Lower leg skin (tissue), 3 donors: ENCODE measurements around the gene KRT76.

Experiments used
- POLR2A ChIP-seq, 2 donors: fragments of 450-650 bp; IDR thresholded peaks; one replicate each; pipeline ENCODE4 v1.6.1; 2016 to 2017; ENCODE audit warnings: antibody characterized with exemption in 2 of 2, mild to moderate bottlenecking in 1 of 2, moderate library complexity in 1 of 2
- TF ChIP-seq, protein P1 (sequence below), 3 donors: fragments of 450-650 bp; IDR thresholded peaks; one replicate each; pipeline ENCODE4 v1.5.1; 2016; ENCODE audit warnings: antibody characterized with exemption in 3 of 3, mild to moderate bottlenecking in 3 of 3, moderate library complexity in 2 of 3

DNA sequence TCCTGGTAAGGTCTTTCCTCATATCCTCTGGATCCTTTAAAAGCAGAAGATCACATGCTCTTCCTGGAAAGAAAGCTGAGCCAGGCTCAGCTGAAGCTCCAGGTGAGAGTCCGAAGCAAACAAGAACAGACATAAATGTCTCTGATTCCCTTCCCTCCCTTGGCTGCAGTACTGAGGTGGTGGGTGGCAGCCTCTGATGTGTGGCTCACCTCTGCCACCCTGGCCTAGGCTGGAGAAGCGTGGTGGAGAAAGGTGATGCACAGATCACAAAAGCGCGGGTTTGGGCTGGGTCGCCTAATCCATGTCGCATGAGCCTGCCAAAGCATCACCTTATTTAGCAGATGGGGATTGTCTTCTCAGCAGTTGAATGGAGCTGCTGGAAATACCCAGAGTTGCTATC lies 2.8 kb upstream of the KRT76 start:
- TF ChIP-seq, protein P1, sequence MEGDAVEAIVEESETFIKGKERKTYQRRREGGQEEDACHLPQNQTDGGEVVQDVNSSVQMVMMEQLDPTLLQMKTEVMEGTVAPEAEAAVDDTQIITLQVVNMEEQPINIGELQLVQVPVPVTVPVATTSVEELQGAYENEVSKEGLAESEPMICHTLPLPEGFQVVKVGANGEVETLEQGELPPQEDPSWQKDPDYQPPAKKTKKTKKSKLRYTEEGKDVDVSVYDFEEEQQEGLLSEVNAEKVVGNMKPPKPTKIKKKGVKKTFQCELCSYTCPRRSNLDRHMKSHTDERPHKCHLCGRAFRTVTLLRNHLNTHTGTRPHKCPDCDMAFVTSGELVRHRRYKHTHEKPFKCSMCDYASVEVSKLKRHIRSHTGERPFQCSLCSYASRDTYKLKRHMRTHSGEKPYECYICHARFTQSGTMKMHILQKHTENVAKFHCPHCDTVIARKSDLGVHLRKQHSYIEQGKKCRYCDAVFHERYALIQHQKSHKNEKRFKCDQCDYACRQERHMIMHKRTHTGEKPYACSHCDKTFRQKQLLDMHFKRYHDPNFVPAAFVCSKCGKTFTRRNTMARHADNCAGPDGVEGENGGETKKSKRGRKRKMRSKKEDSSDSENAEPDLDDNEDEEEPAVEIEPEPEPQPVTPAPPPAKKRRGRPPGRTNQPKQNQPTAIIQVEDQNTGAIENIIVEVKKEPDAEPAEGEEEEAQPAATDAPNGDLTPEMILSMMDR (IDR thresholded peaks at IDR 0.05), result no peak
- TF ChIP-seq POLR2A (IDR thresholded peaks at IDR 0.05), result no peak
